ENCODE data around the gene FAM221B.

DNA sequence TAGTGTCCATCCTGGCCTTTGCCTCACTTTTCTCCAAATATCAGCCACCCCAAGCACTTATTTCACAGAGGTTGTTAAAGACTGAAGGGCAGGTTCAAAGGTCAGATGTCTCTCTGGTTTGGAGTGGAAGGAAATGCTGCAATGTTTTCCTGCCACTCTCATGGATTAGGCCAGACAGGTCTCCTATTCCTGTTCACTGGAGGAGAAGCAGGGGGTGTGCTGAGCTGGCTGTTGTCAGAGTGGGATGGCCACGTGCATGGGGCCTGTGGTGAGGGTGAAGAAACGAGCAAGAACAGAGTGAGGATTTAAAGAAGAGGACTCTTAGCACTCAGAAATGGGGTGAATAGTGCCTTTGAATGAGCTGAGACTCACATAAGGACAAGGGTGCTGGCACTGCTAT is 7.2 kb upstream of the FAM221B start:
- TF ChIP-seq, protein P1, sequence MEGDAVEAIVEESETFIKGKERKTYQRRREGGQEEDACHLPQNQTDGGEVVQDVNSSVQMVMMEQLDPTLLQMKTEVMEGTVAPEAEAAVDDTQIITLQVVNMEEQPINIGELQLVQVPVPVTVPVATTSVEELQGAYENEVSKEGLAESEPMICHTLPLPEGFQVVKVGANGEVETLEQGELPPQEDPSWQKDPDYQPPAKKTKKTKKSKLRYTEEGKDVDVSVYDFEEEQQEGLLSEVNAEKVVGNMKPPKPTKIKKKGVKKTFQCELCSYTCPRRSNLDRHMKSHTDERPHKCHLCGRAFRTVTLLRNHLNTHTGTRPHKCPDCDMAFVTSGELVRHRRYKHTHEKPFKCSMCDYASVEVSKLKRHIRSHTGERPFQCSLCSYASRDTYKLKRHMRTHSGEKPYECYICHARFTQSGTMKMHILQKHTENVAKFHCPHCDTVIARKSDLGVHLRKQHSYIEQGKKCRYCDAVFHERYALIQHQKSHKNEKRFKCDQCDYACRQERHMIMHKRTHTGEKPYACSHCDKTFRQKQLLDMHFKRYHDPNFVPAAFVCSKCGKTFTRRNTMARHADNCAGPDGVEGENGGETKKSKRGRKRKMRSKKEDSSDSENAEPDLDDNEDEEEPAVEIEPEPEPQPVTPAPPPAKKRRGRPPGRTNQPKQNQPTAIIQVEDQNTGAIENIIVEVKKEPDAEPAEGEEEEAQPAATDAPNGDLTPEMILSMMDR (IDR thresholded peaks at IDR 0.05) = no peak
- TF ChIP-seq POLR2A (IDR thresholded peaks at IDR 0.05) = no peak
- TF ChIP-seq POLR2AphosphoS5 (IDR thresholded peaks at IDR 0.05; ENCODE audit: insufficient read depth in 1 of 2, low read depth in 1 of 2) = no peak
